Measurements from ENCODE around the gene CDS2.

- TF ChIP-seq POLR2A (IDR thresholded peaks at IDR 0.05; ENCODE audit: low read length), result no peak
- no peak for TF ChIP-seq MAZ (IDR thresholded peaks at IDR 0.05; ENCODE audit: borderline replicate concordance, low read depth, low read length)
- no peak for TF ChIP-seq CEBPB (IDR thresholded peaks at IDR 0.05)
- TF ChIP-seq HOXA7 (CRISPR knock-in tag; IDR thresholded peaks at IDR 0.05), result no peak
- no peak for TF ChIP-seq CHD2 (IDR thresholded peaks at IDR 0.05; ENCODE audit: low read length, partially characterized antibody)
- TF ChIP-seq CTCF (IDR thresholded peaks at IDR 0.05), result no peak
Measured at GRCh38 chr20:5171790-5172164, 45.0 kb downstream of the CDS2 start.
